Loucy (cell line): ENCODE results near the gene SSBP2.

Experiments
- CTCF ChIP-seq: fragments of 200-600 bp; sonication (generic); conservative IDR thresholded peaks from 2 replicates; pipeline ENCODE4 v1.5.1; 2014; ENCODE audit warnings: mild to moderate bottlenecking, antibody characterized with exemption, low read length
- EZH2phosphoT487 ChIP-seq: fragments of 200-600 bp; IDR thresholded peaks from 2 replicates; pipeline ENCODE4 v1.6.1; 2018; ENCODE audit warnings: antibody characterized with exemption, mild to moderate bottlenecking, moderate library complexity, borderline replicate concordance

GRCh38 chr5:81756016-81756415, 5.1 kb upstream of the SSBP2 start:
- TF ChIP-seq CTCF, result no peak
- TF ChIP-seq EZH2phosphoT487, result no peak
